GM19328 (cell line): ENCODE data around the gene NKD2.
"Not testable (repeated sequence)": the region's sequence is repeated elsewhere in the genome, so short reads cannot be mapped to it uniquely, and the experiment has no call there.

Source experiments
- ATAC-seq: cut with Tn5 transposase; IDR thresholded peaks from one replicate; pipeline ENCODE4 v1.9.1; 2021; ENCODE audit warnings: mild to moderate bottlenecking, moderate library complexity; ENCODE audit not compliant: unreplicated experiment

Gene NKD2

GRCh38 chr5:999032-999501, 9.5 kb upstream of the NKD2 start:
- no peak for ATAC-seq

GRCh38 chr5:999724-1000123, 8.9 kb upstream of the NKD2 start:
- no peak for ATAC-seq

- ATAC-seq = no peak
These were observed 8.3 kb upstream of the NKD2 start for GRCh38 chr5:1000329-1000728.

GRCh38 chr5:1000831-1001230, 7.8 kb upstream of the NKD2 start:
- ATAC-seq = not testable (repeated sequence)

GRCh38 chr5:1001406-1002270, 7.0 kb upstream of the NKD2 start:
- ATAC-seq = no peak

GRCh38 chr5:1002271-1002546, 6.4 kb upstream of the NKD2 start:
- no peak for ATAC-seq

- ATAC-seq = no peak
These were observed 5.8 kb upstream of the NKD2 start for GRCh38 chr5:1002836-1003235.

- no peak for ATAC-seq
These were observed 5.2 kb upstream of the NKD2 start for GRCh38 chr5:1003296-1003937.

- ATAC-seq = no peak
These were observed 3.9 kb upstream of the NKD2 start for GRCh38 chr5:1004461-1005248.

- no peak for ATAC-seq
These were observed 3.3 kb upstream of the NKD2 start for GRCh38 chr5:1005249-1005851.

- ATAC-seq = no peak
These were observed 2.5 kb upstream of the NKD2 start for GRCh38 chr5:1005904-1006655.

GRCh38 chr5:1006656-1007071, 1.9 kb upstream of the NKD2 start:
- no peak for ATAC-seq

- ATAC-seq = no peak
These were observed 1.4 kb upstream of the NKD2 start for GRCh38 chr5:1007221-1007680.

GRCh38 chr5:1007681-1008450, 736 bp upstream of the NKD2 start:
- no peak for ATAC-seq

- no peak for ATAC-seq
These were observed 968 bp downstream of the NKD2 start for GRCh38 chr5:1009359-1010180.

GRCh38 chr5:1010181-1010510, 1.5 kb downstream of the NKD2 start:
- ATAC-seq = no peak

GRCh38 chr5:1010641-1011046, 2.0 kb downstream of the NKD2 start:
- no peak for ATAC-seq

GRCh38 chr5:1011226-1011631, 2.6 kb downstream of the NKD2 start:
- no peak for ATAC-seq

- ATAC-seq = no peak
These were observed 3.2 kb downstream of the NKD2 start for GRCh38 chr5:1011741-1012312.
